Measurements from ENCODE around the gene ATP10D.
A peak's percentile ranks its signal among the peaks of the same experiment; 100 is the strongest.
"Not testable (repeated sequence)": the region's sequence is repeated elsewhere in the genome, so short reads cannot be mapped to it uniquely, and the experiment has no call there.

Gene ATP10D

DNA sequence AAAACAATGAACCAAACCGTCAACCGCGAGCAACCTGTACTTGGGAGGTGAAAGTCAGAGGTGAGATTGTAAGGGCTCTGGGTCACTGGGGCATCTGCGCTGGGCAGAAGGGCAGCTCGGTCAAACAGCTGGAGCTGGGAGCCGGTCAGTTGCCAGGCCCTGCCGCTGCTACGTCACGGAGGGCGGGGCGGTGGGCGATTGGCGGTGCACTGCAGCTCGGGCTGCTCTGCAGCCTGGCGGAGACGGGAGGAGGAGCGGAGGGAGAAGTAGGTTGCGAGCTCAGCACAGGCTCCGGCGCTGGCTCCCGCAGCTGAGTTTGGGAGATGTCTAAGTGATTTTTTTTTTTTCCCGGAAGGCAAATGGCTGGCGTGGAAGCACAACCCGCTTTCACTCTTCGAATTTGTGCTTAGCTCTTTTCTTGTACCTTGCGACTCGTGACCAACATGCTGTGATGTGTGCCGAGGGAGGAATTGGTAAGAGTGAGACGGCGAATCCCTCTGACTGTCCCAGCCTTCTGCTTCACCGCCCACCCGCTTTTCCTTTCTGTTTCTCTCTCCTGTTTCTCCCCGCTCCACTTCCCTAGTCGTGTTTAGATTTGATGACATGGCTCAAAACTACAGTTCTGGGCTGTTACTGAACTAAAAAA lies at the start of gene ATP10D:
Gene ATP10D, plus strand, starts transcription at position 229 of the 646 bp plus-strand sequence. CDS start 27,266 bp downstream, outside the sequence.
- DNase-seq = peak; percentile 98

DNA sequence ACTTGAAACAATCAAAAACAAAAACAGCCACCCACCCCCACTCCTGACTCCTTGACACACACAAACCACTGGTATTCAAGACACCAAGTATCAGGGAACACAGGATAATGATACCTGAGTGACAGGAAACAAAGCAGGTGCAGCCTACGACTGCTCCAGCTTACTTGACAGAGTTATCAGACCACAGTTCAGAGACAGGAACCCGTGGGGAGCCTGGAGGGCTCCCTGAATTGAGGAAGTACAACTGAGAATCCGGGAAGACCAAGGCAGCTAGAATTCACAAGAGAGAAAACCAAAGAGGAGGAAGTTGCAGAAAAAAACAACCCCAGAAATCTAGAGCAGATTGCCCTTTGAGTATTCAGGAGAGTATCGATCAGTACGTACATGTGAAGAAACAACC lies 42.1 kb upstream of the ATP10D start:
- no peak for DNase-seq

DNA sequence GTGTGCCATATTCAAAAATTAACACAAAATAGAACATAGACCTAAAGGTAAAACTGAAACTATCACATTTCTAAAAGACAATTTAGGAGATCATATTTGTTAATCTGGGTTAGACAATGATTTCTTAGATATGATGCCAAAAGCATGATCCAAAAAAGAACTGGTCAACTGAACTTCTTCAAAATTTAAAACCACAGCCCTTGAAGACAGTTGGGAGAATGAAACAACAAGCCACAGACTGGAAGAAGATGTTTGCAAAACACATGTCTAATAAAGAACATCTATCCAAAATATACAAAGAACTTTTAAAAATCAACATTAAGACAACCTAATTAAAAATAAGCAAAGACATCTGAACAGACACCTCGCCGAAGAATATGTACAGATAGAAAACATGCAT lies 41.0 kb upstream of the ATP10D start:
- DNase-seq = no peak

DNA sequence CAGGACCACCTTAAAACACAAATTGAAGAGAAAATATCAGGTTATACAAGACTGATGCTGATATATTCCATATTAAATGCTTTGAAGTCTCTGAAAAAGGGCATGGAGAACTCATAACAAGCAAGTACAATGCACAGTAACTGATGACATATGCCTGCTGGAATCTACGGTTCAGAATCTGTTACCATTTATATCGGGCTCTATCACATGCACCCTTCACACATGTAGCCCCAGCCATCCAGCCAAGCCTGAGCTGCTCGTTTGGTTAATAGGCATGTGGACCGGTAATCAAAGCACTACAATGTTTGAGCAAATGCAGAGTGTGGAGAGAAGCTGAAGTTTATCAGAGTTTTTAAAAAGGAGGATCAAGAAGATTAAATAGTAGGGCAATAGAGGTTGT lies 33.4 kb upstream of the ATP10D start:
- no peak for DNase-seq

DNA sequence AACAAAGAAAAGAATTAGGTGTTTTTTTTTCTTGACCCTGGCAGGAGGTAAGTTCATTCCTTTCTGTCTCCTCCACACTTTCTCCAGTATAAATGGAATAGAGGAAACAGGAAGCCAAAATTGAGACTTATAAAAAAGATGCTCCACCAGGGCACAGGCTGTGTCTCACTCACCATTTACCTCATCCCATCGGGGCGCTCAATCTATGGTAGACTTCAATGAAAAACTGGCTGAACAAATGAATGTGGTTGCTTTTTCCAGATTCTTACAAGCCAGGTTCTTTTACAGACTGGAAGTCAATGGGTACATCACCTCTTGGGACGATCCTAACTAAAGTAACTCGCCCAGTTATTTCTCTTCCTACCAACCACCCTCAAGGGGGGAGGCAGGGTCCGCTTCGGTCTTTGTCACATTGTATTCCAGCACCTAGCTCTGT lies 22.3 kb upstream of the ATP10D start:
- DNase-seq = peak; percentile 73

DNA sequence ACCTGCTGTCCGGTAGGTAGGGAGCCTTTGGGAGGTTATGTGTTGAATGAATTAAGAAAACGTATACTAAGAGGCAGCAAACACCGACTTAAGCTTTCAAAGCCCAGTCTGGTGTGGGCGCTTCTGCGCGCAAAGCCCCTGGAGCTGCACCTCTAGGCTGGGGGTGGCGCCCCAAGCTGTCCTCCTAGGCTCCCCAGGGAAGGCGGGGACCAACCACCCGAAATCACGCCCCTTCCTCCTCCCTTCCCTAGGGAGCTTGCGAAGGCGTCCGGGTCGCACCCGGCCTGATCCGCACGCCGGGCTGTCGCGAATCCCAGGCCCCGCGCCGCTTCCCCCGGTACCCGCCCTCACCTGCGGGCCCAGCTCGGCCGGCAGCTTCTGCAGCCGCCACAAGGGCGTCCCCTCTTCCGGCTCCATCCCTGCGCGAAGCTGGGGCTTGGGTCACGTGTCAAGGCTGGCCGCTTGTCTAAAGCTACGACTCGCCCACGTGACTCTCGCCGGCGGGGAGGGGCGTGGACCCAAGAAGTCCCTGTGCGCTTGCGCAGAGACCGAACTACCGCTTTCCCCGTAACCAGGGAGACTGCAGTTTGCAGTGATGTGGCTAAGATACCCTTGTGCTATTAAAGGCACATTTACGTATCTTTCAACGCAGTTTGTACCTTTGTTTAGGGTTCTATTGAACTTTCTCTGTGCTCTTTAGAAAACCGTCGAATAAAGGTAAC lies 21.7 kb upstream of the ATP10D start, which contains the start of gene COMMD8:
Gene COMMD8, minus strand, starts transcription at position 468 of the 722 bp plus-strand sequence. Its CDS starts 51 bp downstream, at position 417.
- DNase-seq = peak; percentile 100

DNA sequence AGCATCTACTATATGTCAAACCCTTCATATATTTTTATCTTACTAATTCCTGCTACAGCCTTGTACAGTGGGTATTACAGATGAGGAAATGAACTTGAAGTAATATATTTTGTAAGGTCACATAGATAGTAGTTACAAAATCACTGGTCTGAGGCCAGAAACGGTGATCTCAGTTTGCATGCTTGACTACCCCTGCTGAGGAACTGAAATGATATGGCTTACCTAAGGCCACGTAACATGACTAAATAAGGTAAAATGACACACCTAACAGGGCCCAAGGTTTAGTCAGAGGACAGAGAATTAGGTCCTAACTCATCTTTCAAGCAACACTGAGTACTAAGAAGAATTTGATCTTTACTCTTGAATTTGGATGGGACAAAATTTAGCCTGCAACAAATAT lies 20.1 kb upstream of the ATP10D start:
- peak; percentile 25 for DNase-seq

DNA sequence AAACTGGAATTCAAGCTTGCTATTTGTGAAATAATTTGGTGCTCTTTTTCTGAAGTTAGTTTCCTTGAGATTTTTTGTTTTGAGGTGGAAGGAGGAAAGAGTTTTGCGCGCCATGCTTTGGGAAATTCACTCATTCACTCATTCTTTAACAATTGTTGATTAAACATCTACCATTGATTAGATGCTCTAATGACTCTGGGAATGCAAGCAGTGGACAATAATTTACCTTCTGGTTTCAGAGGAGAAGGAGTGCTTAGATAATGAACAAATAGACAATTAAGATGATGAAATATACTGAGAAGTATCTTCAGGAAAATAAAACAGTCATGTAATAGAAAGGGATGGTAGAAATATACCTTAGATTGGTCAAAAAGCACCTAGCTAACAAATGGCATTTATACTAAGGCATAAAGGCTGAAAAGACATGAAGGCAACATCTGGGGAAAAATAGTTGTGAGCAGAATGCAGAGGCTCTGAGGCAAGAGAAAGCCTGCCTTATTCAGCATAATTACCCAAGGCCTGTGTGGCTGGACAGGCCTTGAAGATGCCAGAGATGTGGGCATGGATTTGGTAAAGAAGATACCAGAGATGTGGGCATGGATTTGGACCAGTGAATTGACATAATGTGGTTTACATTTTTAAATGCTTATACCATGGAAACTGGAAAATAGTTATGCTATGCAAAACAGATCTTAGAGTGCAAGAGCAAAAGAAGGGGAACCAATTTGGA lies 18.9 kb upstream of the ATP10D start:
- DNase-seq = no peak

DNA sequence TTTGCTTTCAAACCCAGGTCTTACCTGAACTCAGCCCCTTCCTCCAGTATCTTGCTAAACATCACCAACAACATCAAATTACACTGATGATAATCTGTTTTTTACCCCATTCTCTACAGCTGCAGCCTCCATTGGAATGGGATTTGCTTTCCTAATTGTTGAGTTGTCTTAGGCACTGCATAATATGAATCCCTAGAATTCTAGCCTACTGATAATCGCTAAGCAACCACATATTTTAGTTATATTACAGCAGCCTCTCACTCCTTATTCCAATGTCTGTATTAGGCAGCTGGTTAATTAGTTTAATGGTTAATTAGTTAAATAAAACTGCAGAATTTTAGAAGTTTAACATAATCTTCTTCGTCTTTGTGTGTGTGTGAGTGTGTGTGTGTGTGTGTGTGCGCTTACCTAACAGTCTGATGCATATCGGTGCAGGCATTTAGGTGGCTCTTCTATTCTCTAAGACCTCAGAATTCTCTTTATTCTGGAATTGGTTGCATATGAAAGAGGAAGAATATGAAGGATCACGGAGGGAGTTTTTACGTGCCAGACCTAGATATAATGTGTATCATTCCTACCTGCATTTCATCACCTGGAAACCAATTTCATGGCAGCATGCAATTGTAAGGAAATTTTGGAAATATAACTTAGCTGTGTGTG lies 16.2 kb upstream of the ATP10D start:
- DNase-seq = no peak

DNA sequence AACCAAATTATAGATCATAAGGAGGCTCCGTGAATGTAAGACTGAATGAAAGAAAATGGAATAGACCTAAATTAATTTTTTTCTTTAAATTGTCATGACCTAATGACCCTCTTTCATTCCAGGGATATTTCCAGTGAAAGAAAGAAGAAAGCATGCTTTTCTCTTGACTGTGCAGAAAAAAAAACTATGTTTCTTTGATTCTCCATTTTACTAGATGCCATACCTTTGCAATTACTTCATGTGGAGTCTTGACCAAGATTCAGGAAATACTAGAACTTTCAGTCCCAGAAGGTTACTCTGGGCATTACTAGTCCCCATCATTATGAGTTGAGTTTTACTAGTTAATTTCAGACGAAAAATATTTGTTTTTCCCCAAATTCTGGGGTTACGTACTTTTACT lies 15.1 kb upstream of the ATP10D start:
- no peak for DNase-seq

DNA sequence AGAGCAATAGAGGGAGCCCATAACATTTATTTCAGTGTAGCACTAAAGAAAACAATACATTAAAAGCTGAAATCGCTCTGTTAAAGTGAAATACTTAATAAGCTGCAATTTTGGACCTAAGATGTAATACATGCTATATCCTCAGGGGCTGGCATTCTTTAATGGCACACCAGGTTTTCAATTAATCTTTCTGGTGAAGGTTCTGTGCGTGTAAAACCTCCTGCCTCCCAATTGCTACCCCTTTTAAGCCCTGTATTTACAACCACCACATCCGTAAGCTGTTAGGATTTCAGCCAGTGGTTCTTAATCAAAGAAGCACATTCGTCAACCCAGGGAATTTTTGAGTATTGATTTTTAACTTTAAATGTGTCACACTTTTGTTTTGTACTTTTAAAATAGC lies 14.0 kb upstream of the ATP10D start:
- DNase-seq = no peak

DNA sequence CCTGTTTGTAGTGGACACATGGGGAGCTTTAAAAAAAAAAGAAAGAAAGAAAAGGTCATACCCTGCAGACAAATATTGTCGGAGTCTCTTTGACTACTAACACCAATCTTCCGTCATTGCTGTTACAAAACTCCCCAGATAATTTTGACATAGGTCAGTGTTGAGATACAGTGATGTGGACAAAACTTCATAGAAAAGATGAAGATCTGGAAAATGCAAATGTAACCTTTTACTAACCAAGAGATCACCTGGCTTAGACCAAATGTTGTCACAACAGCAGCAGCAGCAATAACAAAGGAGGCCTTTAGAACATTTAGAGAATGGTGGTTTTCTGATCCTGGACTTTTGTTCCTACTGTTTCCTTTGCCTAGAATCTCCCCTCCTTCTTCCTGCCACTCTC lies 13.5 kb upstream of the ATP10D start:
- DNase-seq = no peak

DNA sequence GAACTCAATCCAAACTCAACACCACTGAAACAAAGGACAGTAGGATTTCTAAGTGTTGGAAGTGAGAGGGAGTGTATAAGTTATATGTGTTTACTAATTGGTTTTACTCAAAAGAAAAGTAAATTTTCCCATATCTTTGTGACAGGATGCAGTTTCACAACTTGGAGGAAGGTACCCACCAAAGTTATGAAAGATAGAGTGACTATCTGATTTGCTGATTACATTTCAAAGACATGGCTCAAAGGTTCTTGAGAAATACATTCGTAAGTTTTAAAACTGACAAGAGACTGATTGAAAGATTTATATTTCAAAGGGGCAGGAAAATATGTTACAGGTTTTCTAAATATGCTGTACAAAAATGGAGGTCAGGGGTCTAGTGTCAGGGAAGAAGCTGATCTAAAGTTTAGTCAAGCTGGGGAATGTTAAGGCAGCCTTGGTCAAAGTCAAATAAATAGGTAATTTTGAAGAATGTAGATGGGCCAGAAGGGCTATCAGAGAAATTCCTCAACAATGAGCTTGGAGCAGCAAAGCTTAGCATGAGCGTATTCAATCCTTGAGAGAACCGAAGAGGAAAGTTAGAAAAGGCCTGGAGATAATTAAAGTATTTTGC lies 11.8 kb upstream of the ATP10D start:
- no peak for DNase-seq

DNA sequence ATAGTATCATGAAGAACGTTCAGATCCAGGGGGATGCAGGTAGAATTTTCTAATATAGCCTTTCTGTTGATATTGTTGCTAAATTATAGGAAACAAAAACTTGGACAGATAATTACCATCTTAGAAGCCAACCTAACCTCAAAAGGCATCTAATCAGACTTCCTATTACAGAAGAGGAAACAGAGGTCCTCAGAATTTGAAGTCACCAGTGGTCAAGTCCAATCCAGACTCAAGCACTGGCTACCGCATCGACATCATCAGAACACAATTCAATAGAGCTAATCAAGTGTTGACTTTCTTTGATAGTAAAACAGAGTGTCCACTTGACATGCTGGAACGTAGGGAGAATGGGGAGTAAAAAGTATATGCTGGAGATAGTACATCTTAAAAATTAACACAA lies 10.3 kb upstream of the ATP10D start:
- DNase-seq = peak; percentile 64

DNA sequence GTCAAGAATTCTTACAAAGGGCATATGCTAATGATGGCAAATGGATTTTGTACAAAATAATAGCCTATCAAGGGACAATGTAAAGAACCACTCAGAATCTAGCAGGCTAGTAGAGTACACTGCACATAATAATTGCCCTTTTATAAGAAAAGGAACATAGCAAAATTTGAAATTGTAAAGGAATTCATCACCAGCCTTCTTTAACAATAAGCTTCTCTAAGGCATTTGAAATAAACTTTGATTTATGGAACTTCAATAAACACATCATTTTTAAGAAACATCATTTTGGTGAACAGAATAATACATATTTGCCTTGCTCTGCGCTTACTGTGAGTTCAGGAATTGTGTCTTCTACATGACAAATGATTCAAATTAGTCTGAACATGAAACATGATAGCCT lies 9.7 kb upstream of the ATP10D start:
- no peak for DNase-seq

DNA sequence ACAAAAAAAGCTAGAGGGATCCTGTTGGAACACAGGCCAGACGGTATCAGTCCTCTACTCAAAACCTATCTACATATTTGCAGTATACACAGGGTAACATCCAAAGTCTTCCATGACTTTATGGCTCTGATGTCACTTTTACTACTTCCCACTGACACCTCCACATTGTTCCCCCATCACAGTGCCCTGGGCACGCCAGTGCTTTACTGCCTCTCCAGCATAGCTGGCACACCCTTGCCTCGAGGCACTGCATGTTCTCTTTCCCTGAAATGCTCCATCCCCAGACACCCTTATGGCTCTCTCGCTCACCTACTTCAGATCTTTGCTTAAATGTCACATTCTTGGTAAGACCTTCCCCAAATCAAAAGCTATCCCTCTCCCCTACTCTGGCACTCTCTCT lies 6.3 kb upstream of the ATP10D start:
- DNase-seq = no peak

DNA sequence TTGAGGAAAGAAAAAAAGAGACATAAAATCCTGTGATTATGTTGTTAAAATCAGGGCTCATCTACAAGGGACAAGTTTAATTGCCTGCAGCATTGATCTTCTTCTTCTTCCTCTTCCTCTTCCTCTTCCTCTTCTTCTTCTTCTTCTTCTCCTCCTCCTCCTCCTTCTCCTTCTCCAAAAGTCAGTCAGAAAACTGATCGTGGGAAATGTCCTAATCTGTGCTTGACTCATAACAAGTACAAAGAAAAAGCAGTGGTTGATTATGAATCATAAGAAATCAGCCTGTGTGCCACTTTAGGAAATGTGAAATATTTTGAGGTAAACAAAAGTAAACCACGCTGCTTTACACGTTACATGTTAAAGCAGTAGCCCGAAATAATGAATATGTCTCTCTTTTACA lies 2.7 kb upstream of the ATP10D start:
- DNase-seq = no peak

DNA sequence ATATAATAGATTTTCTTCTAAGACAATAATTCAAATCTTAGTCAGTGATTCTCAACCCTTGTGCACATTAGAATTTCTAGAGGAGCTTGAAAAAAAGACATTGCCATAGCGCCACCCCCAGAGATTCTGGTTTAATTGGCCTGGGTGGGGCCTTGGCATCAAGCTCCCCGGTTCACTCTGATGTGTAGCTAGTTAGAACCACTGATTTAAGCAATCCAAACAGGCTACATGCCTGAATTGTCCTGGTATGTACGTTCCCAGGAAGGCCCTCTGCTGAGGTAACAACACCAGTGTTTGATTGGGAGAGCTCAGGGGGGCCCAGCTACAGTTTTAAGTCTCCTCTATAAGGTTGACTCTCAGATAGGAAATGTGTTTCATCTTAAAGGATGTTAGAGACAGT lies 1.3 kb upstream of the ATP10D start:
- DNase-seq = no peak

DNA sequence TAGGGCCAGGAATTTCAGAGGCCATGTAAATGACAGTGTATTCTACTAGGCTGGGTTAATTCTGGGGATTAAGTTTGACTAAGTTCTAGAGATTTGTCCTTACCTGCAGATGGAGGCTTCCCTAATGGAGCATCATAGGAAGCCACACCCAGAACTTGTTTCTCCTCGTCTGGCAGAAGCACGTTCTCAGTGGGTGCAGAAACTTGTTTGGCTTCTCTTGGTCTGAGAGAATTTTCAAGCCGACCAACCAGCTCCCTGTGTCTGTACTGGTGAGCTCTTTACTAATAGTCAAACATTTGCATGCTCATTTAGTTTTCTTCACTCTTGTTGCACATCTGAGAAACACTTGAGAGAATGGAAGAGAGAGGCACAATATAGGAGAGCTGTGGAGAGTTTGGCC lies 907 bp upstream of the ATP10D start:
- no peak for DNase-seq

DNA sequence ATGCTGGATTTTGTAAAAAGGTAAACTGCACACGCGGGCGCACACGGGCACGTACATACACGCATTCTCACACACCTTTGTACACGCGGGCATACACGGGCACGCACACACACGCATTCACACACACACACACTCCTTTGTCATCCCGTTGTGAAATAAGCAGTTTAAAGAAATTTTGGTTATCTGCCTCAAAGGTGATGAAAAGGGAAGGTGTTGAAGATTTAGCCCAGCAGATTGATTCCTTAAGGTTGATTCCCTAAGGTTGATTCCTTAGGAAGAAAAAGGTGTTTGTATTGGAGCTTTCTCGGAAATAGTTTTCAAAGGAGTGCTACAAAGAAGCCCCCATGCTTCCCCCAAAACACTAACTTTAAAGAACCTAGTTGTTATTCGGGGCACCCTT lies 693 bp downstream of the ATP10D start:
- peak; percentile 54 for DNase-seq

DNA sequence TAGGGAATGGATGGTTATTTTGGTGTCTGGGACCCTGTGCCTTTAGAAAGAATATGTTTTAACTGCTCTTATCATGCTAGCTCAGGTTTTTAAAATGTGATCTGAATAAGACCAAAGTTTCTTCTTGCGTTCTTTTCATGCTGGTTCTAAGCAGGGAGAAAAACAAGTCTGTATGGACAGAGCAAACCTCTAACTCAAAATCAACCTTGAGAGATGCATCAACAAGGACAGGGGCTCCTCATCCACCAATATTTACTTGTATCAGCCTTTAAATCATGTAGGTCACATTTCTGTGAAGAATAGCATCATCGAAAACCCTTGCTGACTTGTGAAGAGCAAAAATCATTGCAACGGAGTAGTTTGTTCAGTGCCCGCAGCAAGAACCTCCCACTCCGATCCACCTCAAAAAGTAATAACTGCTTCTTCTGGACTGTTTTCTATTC lies 1.2 kb downstream of the ATP10D start:
- no peak for DNase-seq

DNA sequence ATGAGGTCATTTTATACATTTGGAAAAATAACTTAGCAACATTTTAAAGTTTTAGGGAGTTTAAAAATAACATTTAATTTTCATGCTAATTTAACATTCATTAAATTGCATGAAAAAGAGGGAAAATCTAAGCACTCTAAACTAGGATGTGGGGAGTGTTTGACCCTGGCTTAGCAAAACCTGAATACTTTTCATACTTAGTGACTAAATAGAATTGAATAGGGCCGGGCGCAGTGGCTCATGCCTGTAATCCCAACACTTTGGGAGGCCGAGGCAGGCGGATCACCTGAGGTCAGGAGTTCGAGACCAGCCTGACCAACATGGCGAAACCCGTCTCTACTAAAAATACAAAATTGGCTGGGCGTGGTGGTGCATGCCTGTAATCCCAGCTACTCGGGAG lies 1.7 kb downstream of the ATP10D start:
- not testable (repeated sequence) for DNase-seq

DNA sequence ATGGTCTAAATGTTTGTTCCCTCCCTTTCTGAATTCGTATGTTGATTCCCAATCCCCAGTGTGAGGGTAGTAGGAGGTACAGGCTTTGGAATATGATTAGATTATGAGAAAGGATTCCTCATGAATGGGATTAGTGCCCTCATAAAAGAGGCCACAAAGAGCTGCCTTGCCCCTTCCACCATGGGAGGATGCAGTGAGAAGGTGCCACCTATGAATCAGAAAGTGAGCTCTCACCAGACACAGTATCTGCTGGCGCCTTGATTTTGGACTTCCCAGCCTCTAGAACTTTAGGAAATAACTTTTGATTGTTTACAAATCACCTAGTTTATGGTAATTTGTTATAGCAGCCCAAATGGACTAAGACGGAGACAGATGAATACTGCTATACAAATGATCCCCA lies 3.6 kb downstream of the ATP10D start:
- DNase-seq = no peak
